ENCODE data around the gene MAGEA9B. TPM values are rescaled to one million over a fixed set of nuclear protein-coding genes. Genes with fewer than 3 reads are reported as not detected.
"Not testable (repeated sequence)": the region's sequence is repeated elsewhere in the genome, so short reads cannot be mapped to it uniquely, and the experiment has no call there.

Gene MAGEA9B
- total RNA-seq, 1 donor = not detected

DNA sequence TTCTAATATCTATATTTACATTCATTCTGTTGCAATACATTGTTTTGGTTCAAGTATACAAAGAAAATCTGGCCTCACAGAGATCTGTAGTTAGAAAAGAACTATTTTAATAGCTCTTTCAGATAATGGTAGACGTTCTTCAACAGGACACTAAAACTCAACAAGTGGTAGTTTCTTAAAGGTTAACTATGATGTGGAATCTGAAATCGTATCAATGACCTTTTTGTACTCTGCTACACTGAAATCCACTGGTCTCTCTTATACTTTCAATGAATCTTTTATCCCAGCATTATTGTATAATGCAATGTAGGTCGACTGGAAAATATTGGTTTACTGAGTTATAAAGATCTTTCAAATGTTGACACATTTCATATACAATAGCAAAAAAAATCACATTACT lies 31.6 kb upstream of the MAGEA9B start:
- TF ChIP-seq, protein P1, sequence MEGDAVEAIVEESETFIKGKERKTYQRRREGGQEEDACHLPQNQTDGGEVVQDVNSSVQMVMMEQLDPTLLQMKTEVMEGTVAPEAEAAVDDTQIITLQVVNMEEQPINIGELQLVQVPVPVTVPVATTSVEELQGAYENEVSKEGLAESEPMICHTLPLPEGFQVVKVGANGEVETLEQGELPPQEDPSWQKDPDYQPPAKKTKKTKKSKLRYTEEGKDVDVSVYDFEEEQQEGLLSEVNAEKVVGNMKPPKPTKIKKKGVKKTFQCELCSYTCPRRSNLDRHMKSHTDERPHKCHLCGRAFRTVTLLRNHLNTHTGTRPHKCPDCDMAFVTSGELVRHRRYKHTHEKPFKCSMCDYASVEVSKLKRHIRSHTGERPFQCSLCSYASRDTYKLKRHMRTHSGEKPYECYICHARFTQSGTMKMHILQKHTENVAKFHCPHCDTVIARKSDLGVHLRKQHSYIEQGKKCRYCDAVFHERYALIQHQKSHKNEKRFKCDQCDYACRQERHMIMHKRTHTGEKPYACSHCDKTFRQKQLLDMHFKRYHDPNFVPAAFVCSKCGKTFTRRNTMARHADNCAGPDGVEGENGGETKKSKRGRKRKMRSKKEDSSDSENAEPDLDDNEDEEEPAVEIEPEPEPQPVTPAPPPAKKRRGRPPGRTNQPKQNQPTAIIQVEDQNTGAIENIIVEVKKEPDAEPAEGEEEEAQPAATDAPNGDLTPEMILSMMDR (IDR thresholded peaks at IDR 0.05; ENCODE audit: insufficient read depth, low read depth, low read length) = no peak
- no peak overlapping the region for H3K4me3 ChIP-seq (ENCODE audit: low read depth, low read length)
- DNase-seq (ENCODE audit: low read depth) = no peak

DNA sequence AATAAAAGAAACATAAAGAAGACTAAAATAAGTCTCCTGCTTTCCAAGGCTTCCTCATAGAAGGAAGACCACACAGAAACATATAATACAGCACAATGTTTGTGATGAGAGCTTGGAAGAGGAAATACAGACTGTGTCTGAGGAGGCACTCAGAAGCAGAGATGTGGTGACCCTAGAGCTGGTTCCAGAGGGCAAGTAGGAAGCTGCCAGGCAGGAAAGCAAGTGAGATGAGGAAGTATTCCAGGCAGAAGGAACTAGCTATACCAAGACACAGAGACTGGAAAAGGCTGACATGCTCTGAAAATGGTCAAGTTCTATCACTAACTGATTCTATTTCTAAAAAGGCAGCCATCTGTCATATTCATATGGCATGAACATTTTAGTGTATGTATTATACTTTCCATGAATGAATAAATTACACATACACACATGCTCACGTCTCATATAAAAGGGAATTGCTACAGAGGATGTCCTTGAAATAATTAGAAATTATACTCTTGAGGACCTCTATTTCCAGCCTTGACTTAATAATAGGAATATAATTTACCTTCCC lies 24.4 kb upstream of the MAGEA9B start:
- H3K4me3 ChIP-seq (ENCODE audit: low read depth, low read length) = no peak overlapping the region
- TF ChIP-seq, protein P1 (IDR thresholded peaks at IDR 0.05; ENCODE audit: insufficient read depth, low read depth, low read length) = no peak
- no peak for DNase-seq (ENCODE audit: low read depth)

DNA sequence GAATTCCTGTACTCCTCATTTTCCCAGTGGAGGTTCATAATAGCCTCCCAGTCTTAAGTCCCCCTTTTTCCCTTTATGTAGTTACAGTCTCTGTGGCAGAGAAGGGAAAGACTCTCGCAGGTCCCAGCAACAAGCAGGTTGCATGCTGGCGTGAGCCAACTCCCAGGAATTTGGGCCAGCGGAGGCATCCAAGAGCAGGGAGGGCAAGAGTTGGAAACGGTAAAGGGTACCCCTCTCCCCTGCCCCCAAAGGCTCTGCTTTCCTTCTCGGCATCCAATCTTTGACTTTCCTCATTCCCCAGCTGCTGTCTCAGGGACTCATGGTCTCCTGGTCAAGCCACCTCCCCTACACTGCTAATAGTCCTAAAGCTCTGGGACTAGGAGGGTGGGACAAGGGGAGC lies 23.3 kb upstream of the MAGEA9B start:
- DNase-seq (ENCODE audit: low read depth) = no peak
- TF ChIP-seq, protein P1 (IDR thresholded peaks at IDR 0.05; ENCODE audit: insufficient read depth, low read depth, low read length) = no peak
- H3K4me3 ChIP-seq (ENCODE audit: low read depth, low read length) = no peak overlapping the region

DNA sequence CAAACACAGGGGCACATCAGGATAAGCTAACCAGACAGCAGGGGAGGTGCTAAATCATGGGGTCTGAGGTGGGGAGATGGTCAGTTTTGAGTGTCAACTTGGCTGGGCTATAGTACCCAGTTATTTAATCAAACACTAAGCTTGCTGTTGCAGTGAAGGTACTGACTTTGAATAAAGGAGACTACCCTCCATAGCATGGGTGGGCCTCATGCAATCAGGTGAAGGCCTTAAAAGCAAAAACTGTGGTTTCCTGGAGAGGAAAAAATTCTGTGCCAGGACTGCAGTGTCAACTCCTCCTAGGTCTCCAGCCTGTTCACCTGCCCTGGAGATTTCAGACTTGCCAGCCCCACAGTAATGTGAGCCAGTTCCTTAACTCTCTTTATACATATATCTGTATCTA lies 20.4 kb upstream of the MAGEA9B start:
- TF ChIP-seq, protein P1 (IDR thresholded peaks at IDR 0.05; ENCODE audit: insufficient read depth, low read depth, low read length) = no peak
- H3K4me3 ChIP-seq (ENCODE audit: low read depth, low read length) = no peak overlapping the region
- DNase-seq (ENCODE audit: low read depth) = no peak

GRCh38 chrX:149605248-149605885 lies 18.1 kb upstream of the MAGEA9B start:
- DNase-seq (ENCODE audit: low read depth) = peak; percentile 7
- H3K4me3 ChIP-seq (ENCODE audit: low read depth, low read length) = not testable (repeated sequence)

DNA sequence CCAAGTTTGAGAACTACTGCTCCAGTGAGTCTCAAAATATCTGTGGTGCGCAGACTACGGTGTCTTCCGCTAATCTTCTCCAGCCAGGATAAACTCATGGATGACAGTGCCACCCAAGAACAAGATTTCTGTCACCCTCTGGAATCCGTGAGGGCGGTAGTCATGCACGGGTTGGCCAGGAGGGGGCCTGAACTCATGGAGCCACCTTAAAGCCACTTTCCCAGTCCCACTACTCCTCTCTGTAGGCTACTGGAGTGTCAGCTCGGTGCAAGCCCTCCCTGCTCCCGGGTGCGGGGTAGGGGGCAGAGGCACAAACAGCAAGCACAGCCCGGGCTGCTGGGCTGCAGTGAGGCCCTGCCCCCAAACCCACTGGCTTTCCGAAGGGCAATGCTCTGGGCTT lies 11.3 kb upstream of the MAGEA9B start:
- H3K4me3 ChIP-seq (ENCODE audit: low read depth, low read length); DNase-seq (ENCODE audit: low read depth): not testable (repeated sequence)
- TF ChIP-seq, protein P1 (IDR thresholded peaks at IDR 0.05; ENCODE audit: insufficient read depth, low read depth, low read length) = peak; percentile 4

GRCh38 chrX:149595943-149596342 lies 8.7 kb upstream of the MAGEA9B start:
- not testable (repeated sequence) for H3K4me3 ChIP-seq (ENCODE audit: low read depth, low read length); DNase-seq (ENCODE audit: low read depth)

DNA sequence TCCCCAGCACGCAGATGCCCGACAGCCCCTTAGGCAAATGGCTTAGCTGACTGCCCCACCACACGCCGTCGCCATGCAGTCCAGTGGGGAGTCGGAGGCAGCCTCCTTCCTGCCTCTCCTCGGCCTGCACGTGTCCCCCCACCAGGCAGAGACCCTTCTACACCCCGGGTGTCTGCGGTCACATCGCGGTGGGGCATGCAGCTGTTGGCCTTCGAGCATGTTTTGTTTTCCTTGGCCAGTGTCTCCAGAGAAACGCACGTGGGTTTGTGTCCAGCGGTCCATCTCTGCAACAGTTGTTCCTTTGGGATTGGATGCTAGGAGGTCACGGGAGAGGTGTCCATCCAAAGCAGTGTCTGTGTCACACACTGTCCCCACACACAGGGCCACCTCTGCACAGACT lies 8.0 kb upstream of the MAGEA9B start, which contains the start of gene HSFX2:
Gene HSFX2, minus strand, starts transcription at position 101 of the 400 bp plus-strand sequence. CDS start 614 bp downstream, outside the sequence.
- DNase-seq (ENCODE audit: low read depth); H3K4me3 ChIP-seq (ENCODE audit: low read depth, low read length): not testable (repeated sequence)

- not testable (repeated sequence) for DNase-seq (ENCODE audit: low read depth); H3K4me3 ChIP-seq (ENCODE audit: low read depth, low read length)
Measured at GRCh38 chrX:149590993-149591392, 3.7 kb upstream of the MAGEA9B start.

GRCh38 chrX:149585631-149586030 lies 1.6 kb downstream of the MAGEA9B start:
- not testable (repeated sequence) for H3K4me3 ChIP-seq (ENCODE audit: low read depth, low read length); DNase-seq (ENCODE audit: low read depth)

DNA sequence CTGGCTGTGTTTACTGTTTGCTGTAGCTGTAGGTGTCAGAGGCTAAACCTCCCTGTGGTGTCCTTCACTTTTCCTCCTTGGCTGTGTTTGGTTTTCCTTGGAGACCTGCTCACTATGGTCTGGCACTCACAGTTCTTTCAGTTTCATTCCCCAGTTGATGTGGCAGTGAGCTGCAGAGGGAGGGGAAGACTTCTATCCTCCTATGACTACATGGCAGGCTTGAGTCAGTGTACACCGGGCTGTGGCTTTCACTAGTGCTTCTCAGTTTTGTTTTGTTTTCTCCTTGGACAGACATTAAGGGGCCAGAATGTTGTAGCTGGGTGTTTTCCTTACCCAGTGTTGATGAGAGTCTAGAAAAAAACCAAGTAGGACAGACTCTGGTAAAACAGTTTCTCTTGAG lies 13.8 kb downstream of the MAGEA9B start:
- H3K4me3 ChIP-seq (ENCODE audit: low read depth, low read length); DNase-seq (ENCODE audit: low read depth): not testable (repeated sequence)
